IPS-NIHi7 (cell line): ENCODE data around the gene KDM5B.
"Not testable (repeated sequence)": the region's sequence is repeated elsewhere in the genome, so short reads cannot be mapped to it uniquely, and the experiment has no call there.

Source experiments
- DNase-seq: peaks from one replicate; pipeline ENCODE4 v3.0.0; 2012; ENCODE audit warnings: mixed read lengths; ENCODE audit errors: extremely low spot score

KDM5B gene

GRCh38 chr1:202812176-202813026 is 4.2 kb upstream of the KDM5B start:
- peak; percentile 40 for DNase-seq

GRCh38 chr1:202811296-202812175 is 3.3 kb upstream of the KDM5B start:
- DNase-seq, result peak; percentile 38

GRCh38 chr1:202810615-202811295 is 2.5 kb upstream of the KDM5B start, which contains the start of gene PCAT6:
Gene PCAT6 (plus strand): TSS chr1:202810954.
- DNase-seq, result peak; percentile 97

GRCh38 chr1:202810193-202810614 is 2.0 kb upstream of the KDM5B start:
- DNase-seq, result no peak

GRCh38 chr1:202809597-202810159 is 1.5 kb upstream of the KDM5B start:
- DNase-seq, result no peak

- DNase-seq, result peak; percentile 74
These were observed 733 bp downstream of the KDM5B start for GRCh38 chr1:202807451-202807925.

GRCh38 chr1:202806845-202807450 is 1.3 kb downstream of the KDM5B start:
- peak; percentile 26 for DNase-seq

- no peak for DNase-seq
These were observed 2.1 kb downstream of the KDM5B start for GRCh38 chr1:202805886-202806844.

GRCh38 chr1:202804126-202804525 is 4.1 kb downstream of the KDM5B start:
- DNase-seq, result no peak

- no peak for DNase-seq
These were observed 5.0 kb downstream of the KDM5B start for GRCh38 chr1:202802998-202803932.

- DNase-seq, result no peak
These were observed 6.2 kb downstream of the KDM5B start for GRCh38 chr1:202802034-202802433.

GRCh38 chr1:202801175-202801574 is 7.0 kb downstream of the KDM5B start:
- no peak for DNase-seq

GRCh38 chr1:202800742-202801141 is 7.5 kb downstream of the KDM5B start:
- no peak for DNase-seq

GRCh38 chr1:202798792-202799331 is 9.4 kb downstream of the KDM5B start:
- no peak for DNase-seq

GRCh38 chr1:202798260-202798659 is 10.0 kb downstream of the KDM5B start:
- no peak for DNase-seq

- DNase-seq, result no peak
These were observed 11.6 kb downstream of the KDM5B start for GRCh38 chr1:202796670-202797069.

- not testable (repeated sequence) for DNase-seq
These were observed 13.3 kb downstream of the KDM5B start for GRCh38 chr1:202794931-202795330.

- DNase-seq, result no peak
These were observed 14.0 kb downstream of the KDM5B start for GRCh38 chr1:202794051-202794740.
